D721Med (cell line): ENCODE results near the gene ROR1.

Source experiments
- DNase-seq: peaks from one replicate; pipeline ENCODE4 v3.0.0; 2011; ENCODE audit warnings: low spot score; ENCODE audit not compliant: insufficient read length
- FAIRE-seq: peaks from 2 replicates; lab custom pipeline; 2011; peaks lifted over from hg19 to GRCh38; lab: Jason Lieb, UNC
- CTCF ChIP-seq: IDR thresholded peaks from 2 replicates; pipeline ENCODE4 v1.5.1; 2012; ENCODE audit warnings: mild to moderate bottlenecking, control low read depth; ENCODE audit not compliant: insufficient read depth; ENCODE audit errors: missing control alignments

The ROR1 gene

GRCh38 chr1:64136296-64136695 lies 362.5 kb downstream of the ROR1 start:
- TF ChIP-seq CTCF = no peak
- FAIRE-seq (no peak), DNase-seq (no peak)

- peak; percentile 84 for FAIRE-seq
- DNase-seq = no peak
- TF ChIP-seq CTCF = peak; percentile 96
Measured at GRCh38 chr1:64136752-64137411, 363.1 kb downstream of the ROR1 start.

- TF ChIP-seq CTCF = no peak
- DNase-seq = no peak
- no peak for FAIRE-seq
Measured at GRCh38 chr1:64137412-64137803, 363.6 kb downstream of the ROR1 start.

GRCh38 chr1:64139877-64140276 lies 366.1 kb downstream of the ROR1 start:
- DNase-seq (no peak), FAIRE-seq (no peak)
- TF ChIP-seq CTCF = no peak

- DNase-seq = no peak
- FAIRE-seq = no peak
- no peak for TF ChIP-seq CTCF
Measured at GRCh38 chr1:64140596-64140995, 366.8 kb downstream of the ROR1 start.

GRCh38 chr1:64147045-64147724 lies 373.4 kb downstream of the ROR1 start:
- no peak for TF ChIP-seq CTCF
- FAIRE-seq = no peak
- DNase-seq = no peak

GRCh38 chr1:64147759-64148158 lies 373.9 kb downstream of the ROR1 start:
- no peak for TF ChIP-seq CTCF
- no peak for FAIRE-seq

More at GRCh38 chr1:64147759-64148158, 373.9 kb downstream of the ROR1 start:
- DNase-seq = no peak
